Superior temporal gyrus (tissue), 1 donor: Measurements from ENCODE around the gene KLF17.
"Not testable (repeated sequence)": the region's sequence is repeated elsewhere in the genome, so short reads cannot be mapped to it uniquely, and the experiment has no call there.

ENCODE experiments used
- DNase-seq: peaks from one replicate; pipeline ENCODE4 v3.0.0-alpha.2; 2016; ENCODE audit errors: extremely low spot score

Gene KLF17

DNA sequence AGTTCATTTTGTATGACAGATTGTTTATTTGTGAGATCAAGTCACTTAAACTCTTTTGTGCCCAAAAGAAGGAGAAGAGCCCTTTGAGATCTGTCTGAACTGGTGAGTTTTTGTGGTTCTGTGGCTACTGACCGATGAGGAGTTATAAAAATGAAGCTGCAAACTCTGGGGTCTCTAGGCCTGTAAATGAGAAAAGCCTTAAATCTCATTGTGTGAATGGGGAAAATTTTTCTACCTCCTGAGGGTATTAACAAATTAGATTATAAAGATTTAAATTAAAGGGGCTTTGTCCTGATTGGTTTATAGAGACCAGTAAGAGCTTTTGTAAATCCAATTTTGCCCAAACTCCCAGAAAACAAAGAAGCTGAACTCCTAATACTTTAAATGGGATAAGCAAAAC, 9.7 kb upstream of the KLF17 start:
- no peak for DNase-seq

DNA sequence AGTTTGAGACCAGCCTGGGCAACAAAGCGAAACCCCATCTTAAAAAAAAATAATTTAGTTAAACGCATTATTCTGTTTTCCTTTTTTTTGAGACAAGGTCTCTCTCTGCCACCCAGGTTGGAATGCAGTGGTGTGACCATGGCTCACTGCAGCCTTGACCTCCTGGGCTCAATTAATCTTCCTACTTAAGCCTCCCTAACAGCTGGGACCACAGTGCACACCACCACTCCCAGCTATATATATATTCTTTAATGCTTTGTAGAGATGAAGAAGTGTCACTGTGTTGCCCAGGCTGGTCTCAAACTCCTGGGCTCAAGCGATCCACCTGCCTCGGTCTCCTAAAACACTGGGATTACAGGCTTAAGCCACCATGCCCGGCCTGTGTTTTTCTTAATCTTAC, 7.7 kb upstream of the KLF17 start:
- no peak for DNase-seq

GRCh38 chr1:44111861-44112260, 6.8 kb upstream of the KLF17 start:
- no peak for DNase-seq

DNA sequence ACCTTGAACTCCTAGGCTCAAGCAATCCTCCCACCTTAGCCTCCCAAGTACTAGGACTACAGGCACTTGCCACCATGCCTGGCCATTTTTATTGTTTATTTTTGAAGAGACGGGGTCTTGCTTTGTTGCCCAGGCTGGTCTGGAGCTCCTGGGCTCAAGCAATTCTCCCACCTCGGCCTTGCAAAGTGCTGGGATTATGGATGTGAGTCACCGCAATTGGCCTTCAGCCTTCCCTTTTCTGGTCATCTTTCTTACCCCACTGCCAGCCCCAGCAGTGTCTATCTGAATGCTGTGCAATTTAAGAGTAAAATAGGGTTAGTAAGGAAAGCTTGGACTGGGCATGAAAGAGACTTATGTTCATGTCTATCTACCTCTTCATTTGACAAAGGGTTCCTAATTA, 6.1 kb upstream of the KLF17 start:
- no peak for DNase-seq

- no peak for DNase-seq
These were observed 5.5 kb upstream of the KLF17 start for GRCh38 chr1:44113095-44113609.

GRCh38 chr1:44114098-44114497, 4.5 kb upstream of the KLF17 start:
- DNase-seq: no peak

DNA sequence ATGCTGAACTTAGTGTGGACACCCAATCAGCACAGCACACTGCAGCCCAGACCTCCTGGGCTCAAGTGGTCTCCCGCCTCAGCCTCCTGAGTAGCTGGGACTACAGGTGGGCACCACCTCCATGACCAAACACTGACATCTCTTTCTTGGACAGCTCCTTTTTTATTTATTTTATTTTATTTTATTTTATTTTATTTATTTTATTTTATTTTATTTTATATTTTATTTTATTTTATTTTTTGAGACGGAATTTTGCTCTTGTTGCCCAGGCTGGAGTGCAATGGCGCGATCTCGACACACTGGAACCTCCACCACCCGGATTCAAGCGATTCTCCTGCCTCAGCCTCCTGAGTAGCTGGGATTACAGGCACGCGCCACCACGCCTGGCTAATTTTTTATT, 1.3 kb upstream of the KLF17 start:
- not testable (repeated sequence) for DNase-seq

DNA sequence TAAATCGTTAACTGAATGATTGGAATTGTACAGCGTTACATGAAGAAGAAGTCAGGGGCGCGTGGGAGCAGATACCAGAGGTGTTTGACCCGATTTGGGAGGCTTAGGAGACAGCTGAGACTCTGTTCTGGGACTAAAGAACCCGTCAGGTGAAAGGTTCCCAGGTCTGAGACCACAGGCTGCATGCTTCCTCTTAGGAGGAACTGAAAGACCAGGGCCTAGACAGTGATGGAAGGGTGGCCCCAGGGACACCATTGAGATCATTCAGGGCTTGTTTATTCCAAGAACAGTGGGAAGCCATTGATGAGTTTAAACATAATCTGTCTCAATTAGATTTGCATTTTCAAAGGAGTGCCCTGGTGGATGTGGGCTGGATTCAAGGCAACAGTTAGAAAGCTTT, 904 bp downstream of the KLF17 start:
- DNase-seq: no peak

- no peak for DNase-seq
These were observed 1.9 kb downstream of the KLF17 start for GRCh38 chr1:44120398-44120949.

- no peak for DNase-seq
These were observed 11.2 kb downstream of the KLF17 start for GRCh38 chr1:44129616-44130500.

DNA sequence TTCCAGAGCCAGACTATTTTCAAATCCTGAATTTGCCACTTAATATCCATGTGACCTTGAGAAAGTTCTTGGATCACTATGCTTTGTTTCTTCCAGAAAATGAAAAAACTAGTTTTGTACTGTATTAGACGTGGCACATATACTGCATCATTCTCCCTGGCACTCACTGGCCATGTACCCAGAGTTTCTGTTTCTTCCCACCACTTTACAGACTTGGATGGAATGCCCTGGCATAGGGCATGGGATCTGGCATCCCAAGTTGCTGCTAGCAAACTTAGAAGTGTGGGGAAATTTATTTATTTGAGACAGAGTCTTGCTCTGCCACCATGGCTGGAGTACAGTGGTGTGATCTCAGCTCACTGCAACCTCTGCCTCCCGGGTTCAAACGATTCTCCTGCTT, 12.8 kb downstream of the KLF17 start:
- no peak for DNase-seq

DNA sequence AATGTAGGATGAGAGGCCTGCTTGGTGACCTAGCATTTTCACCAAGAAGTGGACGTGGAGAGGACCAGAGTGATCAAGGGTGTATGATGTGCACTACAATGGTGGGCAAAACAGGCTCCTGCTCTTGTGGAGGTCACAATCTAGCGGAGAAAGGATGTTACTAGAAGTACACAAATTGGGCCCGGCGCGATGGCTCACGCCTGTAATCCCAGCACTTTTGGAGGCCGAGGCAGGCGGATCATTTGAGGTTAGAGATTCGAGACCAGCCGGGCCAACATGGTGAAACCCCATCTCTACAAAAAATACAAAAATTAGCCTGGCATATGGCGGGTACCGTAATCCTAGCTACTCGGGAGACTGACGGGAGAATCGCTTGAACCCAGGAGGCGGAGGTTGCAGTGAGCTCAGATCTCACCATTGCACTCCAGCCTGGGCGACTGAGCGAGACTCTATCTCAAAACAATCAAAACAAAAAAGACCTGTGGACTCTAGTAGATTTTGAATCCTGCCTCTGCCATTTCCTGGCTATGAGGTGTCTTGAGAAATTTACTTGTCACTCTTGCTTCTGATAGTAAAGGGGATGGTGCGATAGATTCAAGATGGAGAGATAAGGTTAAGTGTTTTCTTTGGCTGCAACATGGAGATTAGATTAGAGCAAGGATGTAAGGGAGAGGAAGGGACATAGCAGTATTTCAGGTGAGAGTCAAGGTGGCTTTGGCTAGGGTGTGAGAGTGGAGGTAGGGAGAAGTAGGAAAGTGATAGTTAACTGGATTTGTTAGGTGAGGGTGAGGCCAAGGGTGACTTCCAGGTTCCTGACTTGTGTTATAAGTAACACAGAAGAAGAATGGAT, 15.7 kb downstream of the KLF17 start:
- no peak for DNase-seq

DNA sequence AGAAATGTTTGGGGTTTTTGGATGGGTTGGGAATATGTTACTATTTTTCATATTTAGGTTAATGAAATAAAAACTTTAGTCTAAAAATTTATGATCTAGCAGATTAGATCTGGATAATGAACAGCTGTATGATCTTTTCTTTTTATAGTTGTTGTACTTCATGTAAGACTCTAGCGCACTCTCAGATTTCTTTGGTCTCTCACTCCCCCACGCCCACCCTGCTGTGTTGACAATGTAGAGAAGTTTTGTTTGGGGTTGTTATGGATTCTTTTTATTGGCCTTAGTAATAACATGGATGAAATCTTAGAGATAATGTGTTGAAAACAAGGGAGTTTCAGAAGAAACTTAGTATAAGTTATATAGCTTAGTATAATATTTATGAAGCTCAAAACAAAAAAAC, 17.3 kb downstream of the KLF17 start:
- DNase-seq: no peak

DNA sequence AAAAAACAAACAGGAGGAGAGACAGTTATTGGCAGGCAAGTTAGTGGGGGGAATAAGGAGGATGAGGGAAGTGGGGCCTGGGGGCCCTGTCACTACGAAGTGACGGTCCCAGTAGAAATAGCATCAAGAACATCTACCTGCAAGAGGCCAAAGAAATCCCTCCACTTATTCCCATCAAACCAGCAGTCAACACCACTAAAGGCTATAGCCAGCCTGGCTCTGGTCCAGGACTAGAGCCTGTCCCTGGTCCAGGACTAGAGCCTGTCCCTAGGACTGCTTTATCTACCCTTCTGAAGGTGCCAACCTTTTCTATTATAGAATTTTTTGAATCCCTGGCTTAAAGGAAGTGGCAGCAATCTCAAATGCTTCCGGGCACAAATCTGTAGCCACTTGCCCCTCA, 19.6 kb downstream of the KLF17 start:
- DNase-seq: no peak

DNA sequence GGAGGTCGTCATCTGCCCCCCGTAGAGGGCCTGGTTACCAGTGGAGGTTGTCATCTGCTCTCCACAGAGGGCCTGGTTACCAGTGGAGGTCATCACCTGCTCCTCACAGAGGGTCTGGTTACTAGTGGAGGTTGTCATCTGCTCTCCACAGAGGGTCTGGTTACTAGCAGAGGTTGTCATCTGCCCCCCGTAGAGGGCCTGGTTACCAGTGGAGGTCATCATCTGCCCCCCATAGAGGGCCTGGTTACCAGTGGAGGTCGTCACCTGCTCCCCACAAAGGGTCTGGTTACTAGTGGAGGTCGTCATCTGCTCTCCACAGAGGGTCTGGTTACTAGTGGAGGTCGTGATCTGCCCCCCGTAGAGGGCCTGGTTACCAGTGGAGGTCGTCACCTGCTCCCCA, 20.9 kb downstream of the KLF17 start:
- not testable (repeated sequence) for DNase-seq

- no peak for DNase-seq
These were observed 22.9 kb downstream of the KLF17 start, which contains the start of gene KLF18 for GRCh38 chr1:44141531-44141930. TSS of gene KLF18 (minus strand) at chr1:44141631. CDS start at chr1:44141631, 0 bp downstream.

DNA sequence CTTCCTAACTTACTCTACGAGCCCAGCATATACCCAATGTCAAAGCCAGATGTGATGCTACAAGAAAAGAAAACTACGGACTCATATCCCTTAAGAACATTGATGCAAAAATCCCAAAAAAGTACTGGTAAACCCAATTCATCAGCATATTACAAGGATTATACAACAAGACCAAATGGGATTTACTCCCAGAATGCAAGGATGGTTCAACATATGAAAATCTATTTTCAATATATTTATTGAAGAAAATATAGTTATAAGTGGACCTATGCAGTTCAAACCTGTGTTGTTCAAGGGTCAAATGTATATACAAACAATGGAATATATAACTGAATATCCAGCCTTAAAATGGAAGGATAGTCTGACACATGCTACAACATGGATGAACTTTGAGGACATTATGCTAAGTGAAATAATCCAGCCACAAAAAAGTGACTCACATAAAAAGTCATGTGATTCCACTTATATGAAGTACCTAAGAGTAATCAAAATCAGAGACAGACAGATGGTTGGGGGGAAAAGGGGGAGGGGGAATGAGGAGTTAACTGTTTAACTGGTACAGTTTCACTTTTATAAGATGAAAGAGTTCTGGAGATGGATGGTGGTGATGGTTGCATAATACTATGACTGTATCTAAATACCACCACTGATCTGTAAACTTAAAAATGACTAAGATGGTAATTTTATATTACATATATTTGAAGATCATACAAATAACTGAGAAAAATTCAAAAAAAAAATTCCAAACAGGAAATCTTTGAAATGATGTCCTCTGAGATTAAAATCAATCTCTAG, 26.5 kb downstream of the KLF17 start:
- DNase-seq: no peak

DNA sequence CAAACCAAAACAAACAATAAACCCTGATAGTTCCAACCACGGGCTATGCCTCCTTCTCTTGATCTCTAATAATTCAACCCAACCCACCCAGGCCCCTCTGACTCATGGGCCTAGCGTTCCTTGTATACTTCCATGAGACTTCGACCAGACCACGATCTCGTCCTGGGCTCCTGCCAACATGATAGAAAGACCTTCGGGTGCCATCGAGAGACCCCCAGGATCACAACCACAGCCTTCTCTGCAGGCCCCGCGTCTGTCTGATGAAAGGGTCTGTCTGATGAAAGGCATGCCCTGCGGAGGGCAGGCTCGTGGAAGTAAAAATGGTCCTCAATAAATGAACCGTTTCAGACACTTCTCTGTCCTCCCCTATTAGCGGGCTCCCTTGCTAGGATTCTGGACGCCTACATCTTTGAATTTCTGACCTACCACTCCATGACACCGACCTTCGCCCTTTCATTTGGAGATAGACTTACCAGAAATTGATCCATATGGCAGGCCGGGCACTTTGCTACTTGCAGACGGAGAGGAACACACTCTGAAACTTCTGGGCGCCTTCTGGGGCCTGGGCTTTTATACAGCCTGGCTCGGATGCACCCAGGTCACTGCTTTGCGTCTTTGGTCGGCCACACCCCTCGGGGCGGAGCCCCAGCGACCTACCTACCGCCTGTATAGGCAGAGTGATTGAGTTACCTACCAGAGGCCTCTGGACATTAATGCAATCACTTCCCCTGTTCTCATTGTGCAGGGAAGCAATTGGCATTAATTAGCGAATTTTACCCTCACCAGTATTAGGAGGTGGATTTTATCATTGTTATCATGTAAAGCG, 28.1 kb downstream of the KLF17 start:
- no peak for DNase-seq

DNA sequence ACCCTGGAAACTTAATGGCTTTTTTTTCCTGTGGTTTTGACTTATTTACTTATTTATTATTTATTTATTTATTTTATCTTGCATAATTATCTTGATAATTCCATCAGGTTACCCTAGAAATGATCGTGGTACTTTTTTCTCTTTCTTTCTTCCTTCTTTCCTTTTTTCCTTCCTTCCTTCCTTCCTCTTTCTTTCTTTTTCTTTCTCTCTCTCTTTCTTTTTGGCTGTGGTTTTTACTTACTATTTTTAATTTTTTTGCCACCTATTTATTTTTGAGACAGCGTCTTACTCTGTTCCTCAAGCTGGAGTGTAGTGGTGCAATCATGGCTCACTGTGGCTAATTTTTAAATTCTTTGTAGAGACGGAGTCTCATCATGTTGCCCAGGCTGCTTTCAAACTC, 29.0 kb downstream of the KLF17 start:
- no peak for DNase-seq

- DNase-seq: no peak
These were observed 32.7 kb downstream of the KLF17 start for GRCh38 chr1:44151332-44151731.

DNA sequence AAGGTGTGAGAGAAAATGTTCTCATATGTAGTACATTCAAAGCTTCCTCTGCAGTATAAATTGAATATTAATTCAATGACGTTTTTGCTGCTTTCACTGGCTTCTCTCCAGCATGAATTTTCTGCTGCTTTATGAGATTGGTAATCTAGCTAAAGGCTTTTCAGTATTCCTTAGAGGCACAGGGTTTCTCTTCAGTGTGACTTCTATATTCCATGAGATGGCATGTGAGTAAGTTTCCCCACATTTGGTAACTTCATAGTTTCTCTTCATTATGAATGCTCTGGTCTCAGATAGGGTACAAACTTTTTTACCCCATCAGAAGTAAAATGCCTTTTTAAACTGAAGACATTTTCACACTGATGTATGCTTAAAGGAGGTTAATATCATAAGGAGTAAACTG, 33.2 kb downstream of the KLF17 start:
- DNase-seq: no peak
